ENCODE measurements around the gene CPNE6.

- TF ChIP-seq ZNF292 (CRISPR knock-in tag; IDR thresholded peaks at IDR 0.05; ENCODE audit: borderline replicate concordance, low read depth) (no peak), ZNF124 (CRISPR knock-in tag; IDR thresholded peaks at IDR 0.05) (no peak), POLR2AphosphoS5 (IDR thresholded peaks at IDR 0.05; ENCODE audit: low read depth, low read length) (peak; percentile 27; the same call in 1 of the 2 replicates), POLR2A (IDR thresholded peaks at IDR 0.05; ENCODE audit: insufficient read depth in 1 of 2, low read depth in 2 of 2, low read length in 2 of 2) (no peak), ZNF354B (CRISPR knock-in tag; IDR thresholded peaks at IDR 0.05) (no peak), POGZ (CRISPR knock-in tag; IDR thresholded peaks at IDR 0.05) (no peak), PBX3 (CRISPR knock-in tag; IDR thresholded peaks at IDR 0.05; ENCODE audit: borderline replicate concordance) (no peak), ZFAT (CRISPR knock-in tag; conservative IDR thresholded peaks at IDR 0.05) (no peak)
Measured at GRCh38 chr14:24123424-24124417, 52.4 kb downstream of the CPNE6 start.

Measured in HepG2 (cell line).